ENCODE results near the gene DBNDD2.

DBNDD2 gene

GRCh38 chr20:45452772-45453691 is 44.9 kb downstream of the DBNDD2 start:
- DNase-seq = no peak

GRCh38 chr20:45456632-45457031 is 48.5 kb downstream of the DBNDD2 start:
- peak in 1 of 2 donors; percentile 34 for DNase-seq

GRCh38 chr20:45459606-45460005 is 51.5 kb downstream of the DBNDD2 start:
- DNase-seq = no peak
